PC-3 (cell line): ENCODE results near the gene ZNF750.

ENCODE experiments used
- CTCF ChIP-seq: fragments of 300-600 bp; sonication (generic); conservative IDR thresholded peaks from 2 replicates; pipeline ENCODE4 v1.5.1; 2017; ENCODE audit warnings: antibody characterized with exemption, low read depth, mild to moderate bottlenecking, low read length
- EZH2 ChIP-seq: fragments of 300-600 bp; sonication (generic); IDR thresholded peaks from one replicate; pipeline ENCODE4 v1.6.1; 2017; ENCODE audit warnings: antibody characterized with exemption, mild to moderate bottlenecking, low read length; ENCODE audit not compliant: unreplicated experiment
- EZH2phosphoT487 ChIP-seq: fragments of 300-600 bp; sonication (generic); IDR thresholded peaks from 2 replicates; pipeline ENCODE4 v1.6.1; 2018; ENCODE audit warnings: mild to moderate bottlenecking, antibody characterized with exemption, low read length, borderline replicate concordance

- TF ChIP-seq EZH2 (no peak), CTCF (no peak), EZH2phosphoT487 (no peak)
These were observed 56.3 kb downstream of the ZNF750 start for GRCh38 chr17:82783498-82783897.
